H1 (cell line): ENCODE results near the gene CBLC. TPM values are rescaled to one million over a fixed set of nuclear protein-coding genes. Genes with fewer than 3 reads are reported as not detected.

Experiments used
- CHD1 ChIP-seq: IDR thresholded peaks from 2 replicates; pipeline ENCODE4 v1.6.1; 2012; ENCODE audit warnings: low read depth, low read length, improper control_type of control experiment
- POLR2AphosphoS5 ChIP-seq: IDR thresholded peaks from 2 replicates; pipeline ENCODE4 v1.6.1; 2011; ENCODE audit warnings: low read depth, low read length
- SP2 ChIP-seq: IDR thresholded peaks from 2 replicates; pipeline ENCODE4 v1.6.1; 2012; ENCODE audit warnings: mild to moderate bottlenecking, low read length, inconsistent platforms
- polyA plus RNA-seq, 7 experiments: library from polyadenylated mRNA; depleted of rRNA in 3 of 7; stranded (reverse) in 5 of 7; unstranded in 2 of 7; fragments of >200 nt in 5 of 7; fragments of 200-250 nt in 2 of 7; gene quantifications; 1 replicate in 5 of 7; 2 replicates in 1 of 7; 4 replicates in 1 of 7; pipeline versions ENCODE4 v1.2.1 to v1.2.3, GENCODE V29; 2011 to 2013; ENCODE audit warnings: missing spikeins in 2 of 7, mixed read lengths in 2 of 7
- total RNA-seq: library from RNA; stranded (reverse); fragmentation: NEBNext Ultra II Directional; extraction: Animal tissue kit (Norgen Biotek cat#: 25700); gene quantifications from 2 replicates; pipeline ENCODE4 v1.2.1, GENCODE V29; 2021

The CBLC gene
- total and polyA plus RNA-seq, 2 of the 8 experiments (the other 6 are each of a cell fraction or from before 2014, with no cell fraction given), result 17.4 to 35.7 TPM

DNA sequence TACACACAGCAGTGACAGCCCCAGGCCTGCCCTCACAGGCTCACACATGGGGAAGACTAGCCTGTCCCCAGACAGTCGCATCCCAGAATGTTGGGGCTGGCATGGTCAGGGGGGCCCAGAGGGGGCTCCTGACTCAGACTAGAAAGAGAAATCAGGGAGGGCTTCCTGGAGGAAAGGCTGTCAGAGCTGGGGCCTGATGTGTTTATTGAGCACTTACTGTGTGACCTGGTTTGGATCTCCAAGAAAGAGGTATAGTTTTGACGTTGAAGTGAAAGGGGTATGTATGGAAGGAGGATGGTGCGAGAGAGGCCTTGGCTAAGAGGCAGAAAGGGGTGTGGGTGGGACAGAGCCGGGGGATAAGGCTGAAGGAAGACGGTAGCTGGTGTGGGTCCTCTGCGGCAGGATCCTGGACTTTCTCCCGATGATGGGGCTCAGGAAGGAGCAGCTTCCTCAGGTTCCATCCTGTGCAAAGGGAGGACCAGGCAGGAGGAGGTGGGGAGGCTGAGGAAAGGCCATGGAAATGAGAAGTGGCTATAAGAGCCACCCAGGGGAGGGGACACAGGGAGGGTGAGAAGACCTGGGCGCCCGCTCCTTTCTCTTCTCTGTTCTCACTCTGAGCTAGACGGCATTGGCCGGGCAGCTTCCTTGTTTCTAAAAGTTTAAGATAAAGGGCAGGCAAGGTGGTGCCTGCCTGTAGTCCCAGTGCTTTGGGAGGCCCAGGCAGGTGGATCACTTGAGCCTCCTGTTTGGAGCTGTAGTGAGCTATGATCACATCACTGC, 45.3 kb upstream of the CBLC start (continued):
- TF ChIP-seq CHD1, result no peak
- TF ChIP-seq POLR2AphosphoS5, result no peak
- TF ChIP-seq SP2, result no peak
